Measurements from ENCODE around the gene ANKS1B.

GRCh38 chr12:98893675-98894411 lies 1090.9 kb downstream of the ANKS1B start:
- TF ChIP-seq, protein P1, sequence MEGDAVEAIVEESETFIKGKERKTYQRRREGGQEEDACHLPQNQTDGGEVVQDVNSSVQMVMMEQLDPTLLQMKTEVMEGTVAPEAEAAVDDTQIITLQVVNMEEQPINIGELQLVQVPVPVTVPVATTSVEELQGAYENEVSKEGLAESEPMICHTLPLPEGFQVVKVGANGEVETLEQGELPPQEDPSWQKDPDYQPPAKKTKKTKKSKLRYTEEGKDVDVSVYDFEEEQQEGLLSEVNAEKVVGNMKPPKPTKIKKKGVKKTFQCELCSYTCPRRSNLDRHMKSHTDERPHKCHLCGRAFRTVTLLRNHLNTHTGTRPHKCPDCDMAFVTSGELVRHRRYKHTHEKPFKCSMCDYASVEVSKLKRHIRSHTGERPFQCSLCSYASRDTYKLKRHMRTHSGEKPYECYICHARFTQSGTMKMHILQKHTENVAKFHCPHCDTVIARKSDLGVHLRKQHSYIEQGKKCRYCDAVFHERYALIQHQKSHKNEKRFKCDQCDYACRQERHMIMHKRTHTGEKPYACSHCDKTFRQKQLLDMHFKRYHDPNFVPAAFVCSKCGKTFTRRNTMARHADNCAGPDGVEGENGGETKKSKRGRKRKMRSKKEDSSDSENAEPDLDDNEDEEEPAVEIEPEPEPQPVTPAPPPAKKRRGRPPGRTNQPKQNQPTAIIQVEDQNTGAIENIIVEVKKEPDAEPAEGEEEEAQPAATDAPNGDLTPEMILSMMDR (IDR thresholded peaks at IDR 0.05) = no peak
- no peak for TF ChIP-seq POLR2A (IDR thresholded peaks at IDR 0.05)

Measured in thyroid gland (tissue), 4 donors.